Measurements from ENCODE around the gene ZNF605.
A peak's percentile ranks its signal among the peaks of the same experiment; 100 is the strongest.
"Not testable (repeated sequence)": the region's sequence is repeated elsewhere in the genome, so short reads cannot be mapped to it uniquely, and the experiment has no call there.

ZNF605 gene

GRCh38 chr12:132904718-132905328, 51.3 kb downstream of the ZNF605 start:
- peak; percentile 47 to 79 for DNase-seq

- DNase-seq, result no peak
These were observed 57.1 kb downstream of the ZNF605 start for GRCh38 chr12:132899033-132899432.

- DNase-seq, result no peak
These were observed 67.3 kb downstream of the ZNF605 start for GRCh38 chr12:132888852-132889251.

- peak; percentile 98 to 99 for DNase-seq
These were observed 68.4 kb downstream of the ZNF605 start, which contains the start of gene CHFR for GRCh38 chr12:132887513-132888351. TSS of gene CHFR (minus strand) at chr12:132887605. CDS start at chr12:132887328, 277 bp downstream.

GRCh38 chr12:132886529-132887477, 69.3 kb downstream of the ZNF605 start:
- peak; percentile 17 to 28 for DNase-seq

- DNase-seq, result peak; percentile 12 to 52
These were observed 74.3 kb downstream of the ZNF605 start for GRCh38 chr12:132881818-132882217.

GRCh38 chr12:132874620-132875019, 81.5 kb downstream of the ZNF605 start:
- DNase-seq, result not testable (repeated sequence)

- no peak for DNase-seq
These were observed 81.9 kb downstream of the ZNF605 start for GRCh38 chr12:132874175-132874574.

- no peak for DNase-seq
These were observed 82.4 kb downstream of the ZNF605 start for GRCh38 chr12:132873724-132874123.

GRCh38 chr12:132872975-132873421, 83.1 kb downstream of the ZNF605 start:
- no peak for DNase-seq

- DNase-seq, result no peak
These were observed 83.8 kb downstream of the ZNF605 start for GRCh38 chr12:132872073-132872855.

GRCh38 chr12:132869551-132869950, 86.6 kb downstream of the ZNF605 start:
- DNase-seq, result no peak

Data from inflammatory macrophage (primary cell).